GM20000 (cell line): ENCODE data around the gene CAMKMT.
"Not testable (repeated sequence)": the region's sequence is repeated elsewhere in the genome, so short reads cannot be mapped to it uniquely, and the experiment has no call there.

ENCODE experiments used
- DNase-seq: peaks from one replicate; pipeline ENCODE4 v3.0.0; 2012; ENCODE audit warnings: low spot score
- CTCF ChIP-seq: IDR thresholded peaks from 2 replicates; pipeline ENCODE4 v1.5.1; 2012; ENCODE audit warnings: mild to moderate bottlenecking, control low read depth; ENCODE audit errors: extremely low read depth, missing control alignments

The CAMKMT gene

GRCh38 chr2:44495544-44495943 is 133.8 kb downstream of the CAMKMT start:
- no peak for DNase-seq
- TF ChIP-seq CTCF: no peak

- DNase-seq: no peak
- TF ChIP-seq CTCF: no peak
Measured at GRCh38 chr2:44496130-44496529, 134.4 kb downstream of the CAMKMT start.

GRCh38 chr2:44498551-44498950 is 136.8 kb downstream of the CAMKMT start:
- no peak for DNase-seq
- TF ChIP-seq CTCF: no peak

GRCh38 chr2:44505664-44506063 is 143.9 kb downstream of the CAMKMT start:
- DNase-seq: not testable (repeated sequence)

GRCh38 chr2:44510246-44510645 is 148.5 kb downstream of the CAMKMT start:
- no peak for DNase-seq
- TF ChIP-seq CTCF: no peak

- no peak for TF ChIP-seq CTCF
- no peak for DNase-seq
Measured at GRCh38 chr2:44515416-44515815, 153.7 kb downstream of the CAMKMT start.

GRCh38 chr2:44519026-44519425 is 157.3 kb downstream of the CAMKMT start:
- no peak for TF ChIP-seq CTCF
- no peak for DNase-seq

- TF ChIP-seq CTCF: no peak
- no peak for DNase-seq
Measured at GRCh38 chr2:44522846-44523245, 161.1 kb downstream of the CAMKMT start.
